Right kidney (tissue), 1 donor: ENCODE results near the gene ARHGAP12.
A peak's percentile ranks its signal among the peaks of the same experiment; 100 is the strongest.

Experiments used
- DNase-seq: peaks from one replicate; pipeline ENCODE4 v3.0.0-alpha.2; 2016

Gene ARHGAP12

GRCh38 chr10:31876652-31877352 is 51.8 kb downstream of the ARHGAP12 start:
- DNase-seq: no peak

- no peak for DNase-seq
Observed at GRCh38 chr10:31875608-31876007, 53.0 kb downstream of the ARHGAP12 start.

- no peak for DNase-seq
Observed at GRCh38 chr10:31873724-31874123, 54.9 kb downstream of the ARHGAP12 start.

- DNase-seq: no peak
Observed at GRCh38 chr10:31871266-31872065, 57.2 kb downstream of the ARHGAP12 start.

GRCh38 chr10:31867646-31868045 is 61.0 kb downstream of the ARHGAP12 start:
- no peak for DNase-seq

- DNase-seq: no peak
Observed at GRCh38 chr10:31866118-31866670, 62.4 kb downstream of the ARHGAP12 start.

DNA sequence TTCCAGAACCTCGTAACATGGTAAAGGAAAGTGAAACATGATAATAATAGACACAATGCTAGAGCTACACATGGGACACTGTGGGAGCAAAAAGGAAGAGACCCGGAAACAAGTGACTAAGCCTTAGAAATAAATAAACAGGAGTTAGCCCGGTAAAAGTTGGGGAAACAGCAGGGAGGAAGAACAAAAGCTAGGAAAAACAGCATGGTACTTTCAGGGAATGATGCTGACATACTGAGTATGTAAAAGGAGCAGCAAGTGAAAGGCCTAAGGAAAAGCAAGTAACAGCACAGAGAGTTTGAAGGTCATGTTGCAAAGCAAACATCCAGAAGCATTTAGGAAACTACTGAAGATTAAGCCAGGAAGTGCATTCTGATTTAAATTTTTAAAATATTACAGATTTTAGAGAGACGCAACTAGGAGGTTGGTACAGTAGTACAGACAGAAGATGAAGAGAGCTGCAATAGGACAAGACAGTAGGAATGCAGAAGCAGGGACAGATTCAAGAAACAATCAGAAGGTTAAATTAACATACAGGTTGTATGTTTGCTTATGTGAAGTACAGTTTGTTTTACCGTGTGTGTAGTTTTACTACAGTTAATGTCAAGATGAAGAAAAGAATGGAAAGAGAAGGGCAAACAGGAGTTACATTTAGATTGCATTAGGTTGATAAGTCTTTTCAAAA is 63.7 kb downstream of the ARHGAP12 start:
- no peak for DNase-seq

DNA sequence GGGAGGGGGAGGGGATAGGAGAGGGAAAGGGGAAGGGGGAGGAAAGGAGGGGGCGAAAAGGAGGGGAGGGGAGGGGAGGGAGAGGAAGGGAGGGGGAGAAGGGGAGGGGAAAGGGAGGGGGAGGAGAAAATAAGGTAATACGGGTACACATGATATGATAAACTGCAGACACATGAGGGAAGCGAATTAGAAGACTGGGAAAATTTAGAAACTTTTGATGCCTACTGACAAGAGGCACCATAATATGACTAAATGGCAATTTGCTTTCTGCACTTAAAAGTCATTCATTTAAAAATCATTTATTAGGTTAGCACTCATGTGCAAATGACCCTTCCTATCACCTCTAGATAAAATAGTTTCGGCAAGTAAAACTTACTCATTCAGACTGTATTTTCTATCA is 73.6 kb downstream of the ARHGAP12 start:
- no peak for DNase-seq

DNA sequence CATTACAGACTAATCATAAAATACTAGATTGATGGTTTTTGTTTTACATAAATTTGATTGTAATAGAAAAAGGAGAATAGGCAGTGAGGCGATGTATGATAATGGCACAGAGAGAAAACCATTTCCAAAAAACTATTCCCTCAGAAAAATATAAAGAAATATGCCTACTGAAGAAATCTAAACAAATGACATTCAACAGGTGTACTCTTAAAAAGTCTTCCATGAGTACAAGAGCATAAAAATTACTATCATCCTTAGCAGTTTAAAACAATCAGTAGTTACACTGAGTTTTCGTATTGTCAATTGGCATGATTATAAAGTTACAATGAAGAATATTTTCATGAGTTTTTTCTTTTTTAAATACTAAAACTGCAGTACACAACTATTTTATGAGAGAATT is 75.0 kb downstream of the ARHGAP12 start:
- no peak for DNase-seq

- DNase-seq: no peak
Observed at GRCh38 chr10:31851216-31851615, 77.4 kb downstream of the ARHGAP12 start.

DNA sequence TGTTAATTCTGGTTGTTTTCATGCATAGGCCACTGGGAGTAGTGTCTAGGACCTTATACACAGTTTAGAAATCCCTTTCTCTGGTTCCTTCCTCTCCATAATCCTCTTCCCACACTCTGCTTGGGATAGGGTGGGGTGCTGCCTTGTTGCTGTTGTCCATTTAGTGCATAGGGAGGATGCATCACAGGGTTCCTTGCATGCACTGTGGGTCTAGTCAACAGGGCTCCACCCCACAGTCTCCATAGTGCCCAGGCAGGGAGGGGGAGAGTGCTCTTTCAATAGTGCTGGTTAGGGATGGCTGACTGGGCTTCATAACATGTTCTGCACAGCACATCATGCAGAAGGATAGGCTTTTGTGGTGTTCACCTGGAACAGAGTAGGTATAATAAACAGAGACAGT is 81.1 kb downstream of the ARHGAP12 start:
- DNase-seq: no peak

GRCh38 chr10:31838709-31839108 is 89.9 kb downstream of the ARHGAP12 start:
- no peak for DNase-seq

- DNase-seq: no peak
Observed at GRCh38 chr10:31838065-31838464, 90.6 kb downstream of the ARHGAP12 start.

DNA sequence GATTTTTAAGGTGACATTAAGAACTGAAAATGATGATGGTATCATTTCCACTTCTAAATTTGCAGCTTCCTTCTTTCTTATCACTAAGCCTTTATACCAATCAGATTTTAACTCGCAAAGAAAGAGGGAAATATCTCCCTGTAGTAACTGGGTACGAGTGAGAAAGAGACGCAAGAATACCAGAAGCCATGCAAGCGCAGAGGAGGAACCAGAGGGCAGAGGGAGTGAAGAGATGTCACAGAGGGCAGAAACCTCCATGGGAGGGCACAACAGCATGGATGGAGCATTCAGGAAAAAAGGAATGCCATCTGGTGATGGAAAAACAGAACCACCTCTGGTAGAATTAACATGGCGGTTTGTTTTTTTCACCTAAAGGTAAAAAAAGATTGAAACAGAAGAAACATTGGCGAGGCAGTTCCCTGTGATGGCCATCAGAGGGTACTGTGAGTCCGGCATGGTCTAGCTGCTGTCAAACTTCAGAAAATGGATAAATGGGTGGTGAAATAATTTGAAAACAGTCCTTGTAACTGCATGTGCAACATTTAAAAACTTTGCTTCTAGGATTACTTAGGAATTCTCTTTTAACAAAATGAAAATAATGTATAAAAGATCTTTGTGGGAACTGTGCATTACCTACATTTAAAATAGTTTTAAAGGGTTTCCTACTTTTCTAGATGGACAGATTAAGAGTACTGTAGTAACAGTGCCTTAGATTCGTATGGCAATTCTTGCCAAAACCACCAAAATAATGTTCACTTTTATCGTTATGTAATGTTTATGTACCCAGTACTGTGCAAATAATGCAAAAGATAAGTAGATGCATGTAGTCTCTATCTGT is 91.8 kb downstream of the ARHGAP12 start:
- DNase-seq: peak; percentile 3

DNA sequence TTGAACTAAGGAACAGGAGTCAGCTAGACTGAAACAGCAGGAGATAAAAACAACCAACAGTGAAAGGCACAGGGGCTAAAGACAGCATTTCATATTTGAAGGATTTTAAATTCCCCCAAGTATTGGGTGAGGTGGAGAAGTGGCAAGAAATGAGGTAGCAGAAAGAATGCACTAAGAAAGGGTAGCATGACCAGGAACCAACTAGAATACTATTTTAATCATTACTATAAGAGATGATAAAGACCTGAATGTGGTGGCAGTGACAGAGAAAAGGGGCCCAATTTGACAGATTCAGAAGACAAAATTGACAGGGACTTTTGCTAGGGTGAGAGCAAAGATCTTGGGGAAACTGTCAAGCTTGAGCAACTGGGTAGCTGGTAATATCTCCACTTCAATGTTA is 94.9 kb downstream of the ARHGAP12 start:
- DNase-seq: no peak

DNA sequence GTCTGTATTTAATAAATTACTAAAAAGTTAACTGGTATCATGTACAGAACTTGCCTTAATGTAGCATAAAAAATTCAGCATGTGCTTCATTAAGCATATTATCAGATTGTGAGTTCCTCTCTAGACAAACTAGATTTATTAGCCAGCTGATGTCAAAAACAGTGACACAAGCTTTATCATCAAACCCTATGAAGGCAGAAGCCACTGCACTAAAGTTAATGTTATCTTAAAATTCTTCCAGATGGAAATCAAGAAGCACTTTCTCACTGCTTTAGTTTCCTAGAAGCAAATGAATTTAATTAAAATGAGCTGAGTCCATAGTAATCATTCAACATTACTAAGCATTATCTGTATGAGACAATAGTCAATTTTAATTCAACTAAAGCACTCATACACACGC is 96.4 kb downstream of the ARHGAP12 start:
- DNase-seq: no peak

GRCh38 chr10:31830887-31831286 is 97.7 kb downstream of the ARHGAP12 start:
- no peak for DNase-seq

- DNase-seq: no peak
Observed at GRCh38 chr10:31829776-31830175, 98.9 kb downstream of the ARHGAP12 start.

- DNase-seq: no peak
Observed at GRCh38 chr10:31823358-31823757, 105.3 kb downstream of the ARHGAP12 start.

- no peak for DNase-seq
Observed at GRCh38 chr10:31822616-31823318, 105.9 kb downstream of the ARHGAP12 start.

DNA sequence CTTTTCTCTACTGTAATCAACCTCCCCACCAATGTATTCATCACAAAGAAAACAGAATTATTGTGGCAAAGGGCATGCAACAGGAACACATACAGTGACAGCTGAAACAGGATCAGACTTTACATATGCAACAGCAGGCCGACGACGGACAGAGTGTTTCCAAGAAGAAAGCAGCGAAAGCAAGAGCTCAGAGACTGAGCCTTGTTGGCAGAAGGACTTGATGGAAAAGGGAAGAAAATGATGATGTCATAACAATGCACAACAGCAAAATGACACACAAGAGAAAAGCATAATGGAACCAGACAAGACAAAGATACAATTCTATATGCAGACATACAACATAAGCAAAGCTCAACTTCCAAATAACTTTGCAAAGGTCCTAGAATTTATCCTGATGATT is 106.5 kb downstream of the ARHGAP12 start:
- no peak for DNase-seq
